Colon (tissue), 2 donors: ENCODE measurements around the gene FBXL17.
"Not testable (repeated sequence)": the region's sequence is repeated elsewhere in the genome, so short reads cannot be mapped to it uniquely, and the experiment has no call there.

Experiments used
- FAIRE-seq: peaks from 2 replicates; lab custom pipeline; 2012; peaks lifted over from hg19 to GRCh38; lab: Jason Lieb, UNC
- donor health status: control.
- donor health status: control.

FBXL17 gene

DNA sequence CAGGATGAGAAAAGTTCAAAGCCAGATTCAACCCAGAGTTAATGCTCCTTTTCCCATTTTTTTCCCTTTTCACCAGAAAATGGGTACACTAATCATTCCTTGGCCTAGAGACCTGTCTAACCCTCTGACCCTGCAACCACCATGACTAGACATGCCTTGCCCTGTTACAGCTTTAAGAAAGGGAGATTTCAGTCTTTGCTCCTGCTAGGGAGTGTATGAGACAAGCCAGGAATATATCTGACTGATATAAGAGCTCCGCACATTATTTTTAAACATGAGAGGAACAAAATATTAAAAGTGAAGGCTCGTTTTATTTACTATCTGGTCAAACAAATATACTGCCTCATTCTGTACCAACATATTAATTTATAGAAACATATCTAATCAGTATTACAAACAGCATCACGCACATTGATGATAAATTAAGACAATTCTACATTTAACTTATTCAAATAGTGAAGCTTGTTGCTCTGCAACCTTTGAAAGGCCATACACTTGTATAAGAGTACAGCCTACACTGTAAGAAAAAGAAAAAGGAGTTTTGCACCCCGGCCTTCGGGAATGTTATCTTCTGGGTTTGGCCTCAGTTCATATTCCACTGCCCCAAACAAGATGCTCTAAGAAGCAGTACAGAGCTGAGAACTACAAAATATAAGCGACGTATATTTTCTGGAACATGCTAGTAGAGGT lies 132.7 kb downstream of the FBXL17 start:
- no peak for FAIRE-seq

GRCh38 chr5:108238936-108239887 lies 142.7 kb downstream of the FBXL17 start:
- no peak for FAIRE-seq

- FAIRE-seq: no peak
These were observed 143.4 kb downstream of the FBXL17 start for GRCh38 chr5:108238461-108238860.

DNA sequence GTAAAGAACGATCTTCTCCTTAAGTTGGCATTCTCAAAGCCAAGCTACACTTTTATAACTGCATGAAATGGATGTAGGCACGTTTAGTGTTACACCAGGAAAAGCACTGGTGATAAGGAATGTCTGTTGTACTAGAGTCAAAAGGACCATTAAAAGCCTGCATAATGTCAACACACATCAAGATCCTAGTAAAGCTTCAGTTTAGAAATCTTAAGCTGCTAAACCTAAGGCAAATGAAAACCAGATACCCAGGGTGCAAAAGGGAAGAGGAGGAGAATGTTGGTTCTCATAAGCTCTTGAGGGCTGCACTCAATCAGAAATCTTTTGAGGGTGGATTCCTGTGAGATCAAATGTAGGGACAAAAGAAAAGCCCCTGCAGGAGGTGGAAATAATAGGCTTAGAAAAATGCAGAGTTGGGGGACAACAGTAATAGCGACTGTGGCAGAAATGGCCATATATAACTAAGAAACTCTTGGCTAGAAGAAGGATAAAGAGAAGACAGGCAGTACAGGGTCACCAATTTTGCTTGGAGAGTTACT lies 148.2 kb downstream of the FBXL17 start:
- FAIRE-seq: no peak

DNA sequence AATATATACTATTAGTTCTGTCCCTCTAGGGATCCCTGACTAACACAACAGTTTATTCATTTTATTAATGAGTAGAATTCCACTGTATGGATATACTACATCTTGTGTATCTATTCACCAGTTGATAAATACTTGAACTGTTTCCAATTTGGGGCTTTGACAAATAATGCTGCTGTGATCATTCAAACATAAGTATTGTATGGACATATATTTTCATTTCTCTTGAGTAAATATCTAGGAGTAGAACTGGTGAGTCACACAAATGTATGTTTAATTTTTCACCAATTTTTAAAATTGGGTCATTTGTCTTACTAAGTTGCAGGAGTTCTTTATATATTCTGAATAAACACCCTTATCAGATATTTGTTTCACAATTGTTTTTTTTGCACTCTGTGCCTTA lies 149.1 kb downstream of the FBXL17 start:
- no peak for FAIRE-seq

DNA sequence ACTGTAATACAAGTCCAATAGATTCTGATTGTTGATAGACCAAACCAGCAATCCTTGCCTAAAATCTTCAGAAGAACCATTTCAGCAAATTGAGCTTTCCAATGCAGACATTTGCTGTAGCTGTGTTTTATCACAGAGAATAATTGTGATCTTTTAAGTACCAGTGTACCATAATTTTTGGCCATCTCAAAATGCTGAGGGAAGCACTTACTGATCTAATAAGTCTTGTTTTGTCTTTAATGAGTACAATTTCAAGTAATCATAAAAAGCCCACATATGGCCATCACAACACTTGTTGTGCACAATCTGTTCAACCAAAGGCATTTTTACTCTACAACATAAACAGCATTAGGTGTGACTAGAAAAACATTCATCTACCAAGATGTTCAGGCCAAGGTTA lies 159.9 kb downstream of the FBXL17 start:
- no peak for FAIRE-seq

DNA sequence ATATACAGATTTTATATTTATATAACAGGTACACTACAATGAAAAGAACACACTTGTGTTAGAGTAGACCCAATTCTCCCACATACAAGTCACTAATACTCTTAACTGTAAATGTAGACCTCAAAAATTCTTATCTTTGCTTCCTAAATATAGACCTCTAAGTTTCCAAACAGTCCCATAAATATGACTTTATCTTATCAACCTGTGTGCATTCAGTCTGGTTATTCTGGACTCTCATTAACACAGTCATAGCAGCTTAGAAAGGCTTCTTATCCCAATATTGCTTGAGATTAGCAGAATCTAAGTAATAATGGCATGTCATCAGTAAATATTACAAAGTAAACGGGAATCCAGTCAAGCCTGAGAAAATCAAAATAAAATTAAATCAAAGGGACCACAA lies 161.1 kb downstream of the FBXL17 start:
- no peak for FAIRE-seq

- FAIRE-seq: no peak
These were observed 165.0 kb downstream of the FBXL17 start for GRCh38 chr5:108216890-108217289.

GRCh38 chr5:108214857-108215256 lies 167.0 kb downstream of the FBXL17 start:
- FAIRE-seq: no peak

- no peak for FAIRE-seq
These were observed 169.0 kb downstream of the FBXL17 start for GRCh38 chr5:108212775-108213346.

DNA sequence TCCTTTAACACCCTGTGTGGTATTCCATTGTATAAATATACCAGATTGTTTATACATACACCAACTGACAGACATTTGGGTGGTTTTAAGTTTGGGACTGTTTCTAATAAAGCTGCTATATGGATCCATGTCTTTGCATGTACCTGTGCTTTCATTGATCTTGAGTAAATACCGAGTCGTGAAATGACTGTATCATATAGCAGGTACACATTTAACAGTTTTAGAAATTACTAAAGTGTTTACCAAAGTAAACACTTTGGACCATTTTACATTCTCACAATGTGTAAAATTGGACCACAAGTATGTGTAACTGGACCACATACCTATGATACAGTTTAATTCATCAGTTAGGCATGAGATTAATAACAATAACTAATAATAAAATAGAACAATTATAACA lies 175.2 kb downstream of the FBXL17 start:
- FAIRE-seq: no peak

- FAIRE-seq: no peak
These were observed 180.2 kb downstream of the FBXL17 start for GRCh38 chr5:108201721-108202120.

DNA sequence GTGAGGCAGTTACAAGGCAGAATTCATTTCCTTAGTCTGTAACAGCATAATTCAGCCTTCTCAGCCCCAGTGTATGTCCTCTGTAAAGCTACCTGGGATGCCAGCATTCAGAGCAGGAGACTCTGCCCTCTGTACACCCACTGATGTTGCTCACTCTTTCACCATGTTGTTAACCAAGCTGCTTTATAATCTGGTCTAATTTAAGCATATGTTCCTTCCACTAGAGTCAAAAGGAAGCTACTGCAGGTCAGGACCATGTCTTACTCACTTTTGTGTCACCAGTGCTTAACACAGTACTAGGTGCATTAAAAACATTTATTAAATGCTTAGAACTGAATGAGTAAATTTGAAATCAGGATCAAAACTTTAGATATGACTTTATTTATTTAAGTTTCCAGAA lies 185.6 kb downstream of the FBXL17 start:
- FAIRE-seq: no peak

DNA sequence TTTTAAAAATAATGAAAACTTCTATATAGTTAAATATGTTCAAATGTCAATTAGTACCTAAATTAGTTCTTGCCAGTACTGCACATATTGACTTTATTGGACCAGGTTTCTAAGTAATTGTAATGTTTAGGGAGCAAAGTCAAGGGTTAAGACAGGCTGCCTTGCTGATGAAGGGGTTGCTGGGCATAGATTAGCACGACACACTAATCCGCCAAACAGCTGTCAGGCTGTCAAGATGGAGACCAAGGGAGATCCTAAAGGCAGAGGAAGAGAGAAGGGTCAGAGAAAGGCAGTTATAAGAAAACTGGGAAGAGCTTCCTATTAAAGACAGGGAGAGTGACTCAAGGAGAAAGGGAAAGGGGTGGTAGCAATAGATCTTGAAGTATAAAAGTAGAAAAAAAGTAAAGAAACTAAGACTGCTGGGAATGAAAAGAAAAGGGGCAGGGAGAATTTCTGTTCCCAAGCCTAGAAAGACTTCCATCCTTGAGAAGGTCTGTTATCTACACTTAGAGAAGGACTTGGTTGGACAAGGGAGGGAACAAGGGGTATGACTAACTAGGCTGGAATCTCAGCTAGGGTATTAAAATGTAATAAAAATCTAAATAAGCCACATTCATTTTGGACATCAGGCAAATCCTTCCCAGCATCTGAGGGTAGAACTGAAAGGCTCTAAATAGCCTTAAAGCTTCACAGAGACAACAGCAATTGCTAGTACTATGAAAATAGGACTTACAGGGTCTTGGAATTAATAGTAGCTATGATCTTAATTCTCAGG lies 188.7 kb downstream of the FBXL17 start:
- no peak for FAIRE-seq

GRCh38 chr5:108184940-108185339 lies 197.0 kb downstream of the FBXL17 start:
- FAIRE-seq: no peak

DNA sequence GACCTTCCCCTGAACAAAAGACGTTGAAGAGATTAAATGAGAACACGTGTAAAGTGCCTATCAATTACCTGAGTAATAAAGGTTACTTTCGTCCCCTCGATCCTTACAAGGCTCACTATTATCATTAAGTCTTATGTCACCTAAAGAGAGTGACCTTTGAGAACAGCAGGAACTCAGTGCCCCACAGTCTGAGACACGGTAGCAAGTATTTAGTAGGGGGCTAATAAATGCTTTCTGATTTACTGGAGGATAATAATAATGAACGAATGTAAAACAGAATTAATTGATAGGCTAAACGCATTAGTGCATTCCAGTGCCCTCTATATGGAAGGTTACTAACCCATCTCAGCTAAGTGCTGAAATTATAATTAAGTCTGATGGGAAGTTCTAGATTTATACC lies 199.9 kb downstream of the FBXL17 start:
- FAIRE-seq: no peak

- no peak for FAIRE-seq
These were observed 207.6 kb downstream of the FBXL17 start for GRCh38 chr5:108174286-108174685.

GRCh38 chr5:108171759-108172158 lies 210.1 kb downstream of the FBXL17 start:
- no peak for FAIRE-seq

GRCh38 chr5:108168915-108169314 lies 213.0 kb downstream of the FBXL17 start:
- no peak for FAIRE-seq

GRCh38 chr5:108167174-108167573 lies 214.7 kb downstream of the FBXL17 start:
- FAIRE-seq: no peak

DNA sequence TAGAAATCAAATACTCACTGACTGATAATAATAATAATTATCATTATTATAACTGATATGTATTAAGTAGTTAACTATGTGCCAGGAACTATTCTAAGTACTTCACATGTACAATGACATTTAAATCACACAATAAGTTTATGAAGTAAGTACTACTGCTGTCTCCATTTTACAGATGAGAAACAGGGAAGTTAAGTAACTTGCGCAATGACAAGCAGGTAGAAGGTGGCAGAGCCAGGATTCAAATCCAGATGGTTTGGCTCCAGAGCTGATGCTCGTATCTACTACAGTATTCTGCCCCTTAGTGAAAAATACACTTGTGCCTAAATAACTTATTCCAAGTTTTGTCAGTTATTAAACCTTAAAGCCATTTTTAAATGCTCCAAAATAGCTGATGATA lies 217.3 kb downstream of the FBXL17 start:
- no peak for FAIRE-seq

- not testable (repeated sequence) for FAIRE-seq
These were observed 229.0 kb downstream of the FBXL17 start for GRCh38 chr5:108152854-108153253.
